DOHH2 (cell line): Measurements from ENCODE around the gene HTR2A.

Source experiments
- EZH2phosphoT487 ChIP-seq: fragments of 200-600 bp; sonication (generic); IDR thresholded peaks from 2 replicates; pipeline ENCODE4 v1.6.1; 2017; ENCODE audit warnings: borderline replicate concordance, mild to moderate bottlenecking, antibody characterized with exemption, low read length, moderate library complexity, mixed read lengths
- TF ChIP-seq, protein P1 (sequence below): fragments of 200-600 bp; sonication (generic); IDR thresholded peaks from one replicate; pipeline ENCODE4 v1.5.1; 2014; ENCODE audit warnings: antibody characterized with exemption, mild to moderate bottlenecking, low read depth, low read length; ENCODE audit not compliant: poor library complexity, severe bottlenecking

DNA sequence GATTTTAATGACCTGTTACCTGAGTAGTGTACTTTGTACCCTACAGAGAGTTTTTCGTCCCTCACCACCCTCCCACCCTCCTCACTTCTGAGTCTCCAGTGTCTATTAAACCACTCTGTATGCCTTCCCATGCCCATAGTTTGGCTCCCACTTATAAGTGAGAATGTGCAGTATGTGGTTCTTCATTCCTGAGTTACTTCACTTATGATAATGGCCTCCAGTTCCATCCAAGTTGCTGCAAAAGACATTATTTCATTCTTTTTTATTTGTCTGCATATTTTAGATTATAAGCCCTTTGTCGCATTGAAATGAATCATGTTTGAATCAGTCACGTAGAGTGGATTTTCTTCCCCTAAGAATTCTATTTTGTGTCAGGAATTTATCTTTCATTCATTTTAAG is 12.2 kb upstream of the HTR2A start:
- TF ChIP-seq, protein P1, sequence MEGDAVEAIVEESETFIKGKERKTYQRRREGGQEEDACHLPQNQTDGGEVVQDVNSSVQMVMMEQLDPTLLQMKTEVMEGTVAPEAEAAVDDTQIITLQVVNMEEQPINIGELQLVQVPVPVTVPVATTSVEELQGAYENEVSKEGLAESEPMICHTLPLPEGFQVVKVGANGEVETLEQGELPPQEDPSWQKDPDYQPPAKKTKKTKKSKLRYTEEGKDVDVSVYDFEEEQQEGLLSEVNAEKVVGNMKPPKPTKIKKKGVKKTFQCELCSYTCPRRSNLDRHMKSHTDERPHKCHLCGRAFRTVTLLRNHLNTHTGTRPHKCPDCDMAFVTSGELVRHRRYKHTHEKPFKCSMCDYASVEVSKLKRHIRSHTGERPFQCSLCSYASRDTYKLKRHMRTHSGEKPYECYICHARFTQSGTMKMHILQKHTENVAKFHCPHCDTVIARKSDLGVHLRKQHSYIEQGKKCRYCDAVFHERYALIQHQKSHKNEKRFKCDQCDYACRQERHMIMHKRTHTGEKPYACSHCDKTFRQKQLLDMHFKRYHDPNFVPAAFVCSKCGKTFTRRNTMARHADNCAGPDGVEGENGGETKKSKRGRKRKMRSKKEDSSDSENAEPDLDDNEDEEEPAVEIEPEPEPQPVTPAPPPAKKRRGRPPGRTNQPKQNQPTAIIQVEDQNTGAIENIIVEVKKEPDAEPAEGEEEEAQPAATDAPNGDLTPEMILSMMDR, result no peak
- TF ChIP-seq EZH2phosphoT487, result no peak
